NB4 (cell line): ENCODE measurements around the gene FAS.

ENCODE experiments used
- DNase-seq: peaks from one replicate; pipeline ENCODE4 v3.0.0; 2010; ENCODE audit warnings: low read depth
- H3K4me3 ChIP-seq: one replicate; pipeline ENCODE4 v1.5.1; 2011; ENCODE audit warnings: mild to moderate bottlenecking, low read depth, low read length, moderate library complexity
- MYC ChIP-seq: IDR thresholded peaks from 2 replicates; pipeline ENCODE4 v1.6.1; 2011; ENCODE audit warnings: low read depth, low read length
- POLR2A ChIP-seq: IDR thresholded peaks from 2 replicates; pipeline ENCODE4 v1.6.1; 2011; ENCODE audit warnings: mild to moderate bottlenecking; ENCODE audit not compliant: insufficient read length; ENCODE audit errors: extremely low read depth
- TF ChIP-seq, protein P1 (sequence below): IDR thresholded peaks from 2 replicates; pipeline ENCODE4 v1.6.1; 2011; ENCODE audit warnings: low read depth, low read length
- TF ChIP-seq, protein P2 (sequence below): IDR thresholded peaks from one replicate; pipeline ENCODE4 v1.5.1; 2012; ENCODE audit warnings: low read depth, low read length

The FAS gene

DNA sequence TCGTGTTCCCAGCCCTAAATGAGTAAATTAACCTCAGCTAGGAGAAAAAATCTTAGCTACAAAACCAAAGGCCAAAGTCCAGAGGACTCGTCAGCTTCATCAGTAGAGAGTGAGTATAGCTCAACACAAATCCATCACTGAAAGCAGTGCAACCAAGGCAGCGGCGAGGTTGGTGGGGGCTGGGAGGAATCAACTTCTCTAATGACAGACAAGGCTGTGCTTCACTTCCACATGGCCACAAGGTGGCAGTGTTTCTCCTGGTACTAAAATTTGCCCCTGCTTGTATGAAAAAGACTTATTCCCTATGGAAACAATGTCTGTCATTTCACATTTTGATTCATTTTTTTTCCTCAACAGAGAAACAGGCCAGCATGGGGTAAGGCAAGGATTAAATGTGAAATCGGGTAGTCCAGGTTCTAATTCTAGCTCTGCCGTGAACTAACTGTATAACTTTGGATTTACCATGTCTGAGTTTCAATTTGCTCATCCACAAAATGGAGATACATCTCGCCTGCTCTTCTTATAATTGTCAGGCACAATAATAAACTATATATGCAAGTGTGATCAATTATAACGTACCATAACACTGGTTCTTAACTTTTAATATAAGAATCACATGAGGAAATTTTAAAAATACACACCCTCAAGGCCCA is 39.3 kb downstream of the FAS start:
- TF ChIP-seq, protein P1, sequence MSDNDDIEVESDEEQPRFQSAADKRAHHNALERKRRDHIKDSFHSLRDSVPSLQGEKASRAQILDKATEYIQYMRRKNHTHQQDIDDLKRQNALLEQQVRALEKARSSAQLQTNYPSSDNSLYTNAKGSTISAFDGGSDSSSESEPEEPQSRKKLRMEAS: peak; percentile 64; the same call in 1 of the 2 replicates
- TF ChIP-seq POLR2A: no peak
- TF ChIP-seq, protein P2, sequence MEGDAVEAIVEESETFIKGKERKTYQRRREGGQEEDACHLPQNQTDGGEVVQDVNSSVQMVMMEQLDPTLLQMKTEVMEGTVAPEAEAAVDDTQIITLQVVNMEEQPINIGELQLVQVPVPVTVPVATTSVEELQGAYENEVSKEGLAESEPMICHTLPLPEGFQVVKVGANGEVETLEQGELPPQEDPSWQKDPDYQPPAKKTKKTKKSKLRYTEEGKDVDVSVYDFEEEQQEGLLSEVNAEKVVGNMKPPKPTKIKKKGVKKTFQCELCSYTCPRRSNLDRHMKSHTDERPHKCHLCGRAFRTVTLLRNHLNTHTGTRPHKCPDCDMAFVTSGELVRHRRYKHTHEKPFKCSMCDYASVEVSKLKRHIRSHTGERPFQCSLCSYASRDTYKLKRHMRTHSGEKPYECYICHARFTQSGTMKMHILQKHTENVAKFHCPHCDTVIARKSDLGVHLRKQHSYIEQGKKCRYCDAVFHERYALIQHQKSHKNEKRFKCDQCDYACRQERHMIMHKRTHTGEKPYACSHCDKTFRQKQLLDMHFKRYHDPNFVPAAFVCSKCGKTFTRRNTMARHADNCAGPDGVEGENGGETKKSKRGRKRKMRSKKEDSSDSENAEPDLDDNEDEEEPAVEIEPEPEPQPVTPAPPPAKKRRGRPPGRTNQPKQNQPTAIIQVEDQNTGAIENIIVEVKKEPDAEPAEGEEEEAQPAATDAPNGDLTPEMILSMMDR: peak; percentile 80
- DNase-seq: peak; percentile 82
- no peak overlapping the region for H3K4me3 ChIP-seq

DNA sequence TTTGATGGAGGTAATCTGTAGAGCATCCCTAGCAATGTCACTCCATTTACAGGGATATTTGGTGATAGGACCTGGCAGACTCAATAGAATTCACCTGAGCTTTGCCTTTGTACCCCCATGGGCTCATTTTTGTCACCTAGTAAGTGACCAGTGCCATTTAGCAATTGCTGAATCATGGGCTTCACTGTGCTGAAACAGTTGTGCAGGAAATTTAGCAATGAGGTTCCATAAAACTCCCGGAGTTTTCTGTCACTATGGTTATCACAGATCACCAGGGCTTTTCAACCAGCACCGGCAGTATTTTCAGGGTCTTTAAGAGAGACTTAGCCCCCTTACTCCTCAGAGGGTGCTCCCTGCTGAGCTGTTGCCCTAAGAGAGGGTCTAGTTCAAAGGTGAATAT is 40.2 kb downstream of the FAS start:
- DNase-seq: no peak
- TF ChIP-seq POLR2A: no peak
- TF ChIP-seq, protein P1: no peak
- TF ChIP-seq, protein P2: no peak
- TF ChIP-seq MYC: no peak
- H3K4me3 ChIP-seq: no peak overlapping the region

DNA sequence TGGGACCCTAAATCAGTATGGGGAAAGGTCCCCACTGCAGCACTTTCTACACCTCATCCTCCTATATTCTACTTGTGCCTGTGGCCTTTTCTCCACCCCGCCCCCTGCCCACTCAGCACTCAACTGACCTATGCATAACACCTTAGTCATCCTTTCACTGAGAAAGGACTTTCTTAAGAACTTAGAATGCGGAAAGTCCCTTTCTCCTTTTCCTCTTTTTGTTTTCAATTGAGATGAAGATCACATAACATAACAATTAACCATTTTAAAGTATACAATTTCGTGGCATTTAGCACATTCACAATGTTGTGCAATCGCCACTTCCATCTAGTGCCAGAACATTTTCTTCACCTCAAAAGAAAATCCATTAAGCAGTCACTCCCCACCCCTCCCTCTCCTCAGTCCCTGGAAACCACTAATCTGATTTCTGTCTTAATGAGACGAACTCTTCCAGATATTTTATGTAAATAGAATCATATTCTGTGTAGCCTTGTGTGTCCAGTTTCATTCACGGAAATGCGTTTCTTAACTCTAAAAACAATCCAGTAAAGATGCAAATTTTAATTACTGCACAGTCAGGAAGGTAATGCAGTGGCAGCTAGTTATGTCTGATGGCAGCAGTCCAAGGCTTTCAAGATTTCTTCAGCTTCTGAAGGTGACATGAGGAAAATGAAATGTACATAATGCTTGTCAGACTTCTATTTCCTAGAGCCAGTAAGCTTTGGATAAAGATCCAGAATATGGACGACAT is 41.7 kb downstream of the FAS start:
- TF ChIP-seq POLR2A: no peak
- TF ChIP-seq, protein P1: no peak
- no peak for TF ChIP-seq MYC
- TF ChIP-seq, protein P2: no peak
- no peak overlapping the region for H3K4me3 ChIP-seq
- DNase-seq: peak; percentile 39

DNA sequence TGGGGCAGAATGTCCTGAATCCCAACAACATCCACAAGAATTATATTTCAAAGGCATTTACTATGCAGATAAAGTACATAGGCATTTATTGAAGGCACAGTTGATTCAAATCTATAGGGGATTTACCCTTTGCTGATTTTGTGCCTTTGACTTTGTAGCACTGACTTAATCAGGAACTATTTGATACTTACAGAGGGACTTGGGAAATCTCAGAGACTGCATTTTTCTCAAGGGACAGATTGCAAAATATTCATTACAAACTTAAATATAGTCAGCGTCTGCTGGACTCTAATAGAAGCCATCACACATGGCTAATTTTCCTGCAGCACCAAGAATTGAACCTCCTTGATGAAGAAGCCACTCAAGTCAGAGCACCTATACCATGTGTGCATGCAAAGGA is 44.9 kb downstream of the FAS start:
- TF ChIP-seq, protein P2: no peak
- TF ChIP-seq MYC: no peak
- TF ChIP-seq, protein P1: no peak
- TF ChIP-seq POLR2A: no peak
- no peak for DNase-seq
- no peak overlapping the region for H3K4me3 ChIP-seq

DNA sequence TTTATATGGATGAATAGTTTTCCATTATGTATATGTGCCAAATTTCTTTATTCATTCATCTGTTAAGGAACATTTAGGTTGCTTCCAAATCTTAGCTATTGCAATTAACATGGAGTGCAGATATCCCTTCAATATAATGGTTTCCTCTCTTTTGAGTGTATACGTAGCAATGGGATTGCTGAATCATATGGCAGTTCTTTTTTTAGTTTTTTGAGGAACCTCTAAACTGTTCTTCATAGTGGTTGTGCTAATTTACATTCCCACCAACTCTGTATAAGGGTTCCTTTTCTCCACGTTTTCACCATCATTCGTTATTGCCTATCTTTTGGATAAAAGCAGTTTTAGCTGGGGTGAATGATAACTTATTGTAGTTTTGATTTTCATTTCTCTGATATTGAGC is 46.5 kb downstream of the FAS start:
- DNase-seq: no peak
- H3K4me3 ChIP-seq: no peak overlapping the region
- TF ChIP-seq POLR2A (no peak), MYC (no peak)
- TF ChIP-seq, protein P1: no peak
- TF ChIP-seq, protein P2: no peak
